Cardiac fibroblast (primary cell): ENCODE results near the gene IQCH.
"Not testable (repeated sequence)": the region's sequence is repeated elsewhere in the genome, so short reads cannot be mapped to it uniquely, and the experiment has no call there.

Experiments
- DNase-seq, 2 donors: peaks; one replicate each; pipeline versions ENCODE4 v3.0.0 to v3.0.0-alpha.2; 2010; ENCODE audit warnings: low read depth in 2 of 2
- H3K4me3 ChIP-seq, 2 donors: replicated peaks in 1 of 2; 1 replicate in 1 of 2; 2 replicates in 1 of 2; pipeline ENCODE4 v1.5.1; 2011; ENCODE audit warnings: low read depth in 2 of 2, low read length in 2 of 2, mild to moderate bottlenecking in 2 of 2, moderate library complexity in 1 of 2
- TF ChIP-seq, protein P1 (sequence below): IDR thresholded peaks from one replicate; pipeline ENCODE4 v1.5.1; 2011; ENCODE audit warnings: low read depth, mild to moderate bottlenecking, low read length, inconsistent platforms

The IQCH gene

GRCh38 chr15:67421105-67421504 lies 166.5 kb downstream of the IQCH start:
- TF ChIP-seq, protein P1, sequence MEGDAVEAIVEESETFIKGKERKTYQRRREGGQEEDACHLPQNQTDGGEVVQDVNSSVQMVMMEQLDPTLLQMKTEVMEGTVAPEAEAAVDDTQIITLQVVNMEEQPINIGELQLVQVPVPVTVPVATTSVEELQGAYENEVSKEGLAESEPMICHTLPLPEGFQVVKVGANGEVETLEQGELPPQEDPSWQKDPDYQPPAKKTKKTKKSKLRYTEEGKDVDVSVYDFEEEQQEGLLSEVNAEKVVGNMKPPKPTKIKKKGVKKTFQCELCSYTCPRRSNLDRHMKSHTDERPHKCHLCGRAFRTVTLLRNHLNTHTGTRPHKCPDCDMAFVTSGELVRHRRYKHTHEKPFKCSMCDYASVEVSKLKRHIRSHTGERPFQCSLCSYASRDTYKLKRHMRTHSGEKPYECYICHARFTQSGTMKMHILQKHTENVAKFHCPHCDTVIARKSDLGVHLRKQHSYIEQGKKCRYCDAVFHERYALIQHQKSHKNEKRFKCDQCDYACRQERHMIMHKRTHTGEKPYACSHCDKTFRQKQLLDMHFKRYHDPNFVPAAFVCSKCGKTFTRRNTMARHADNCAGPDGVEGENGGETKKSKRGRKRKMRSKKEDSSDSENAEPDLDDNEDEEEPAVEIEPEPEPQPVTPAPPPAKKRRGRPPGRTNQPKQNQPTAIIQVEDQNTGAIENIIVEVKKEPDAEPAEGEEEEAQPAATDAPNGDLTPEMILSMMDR: no peak
- H3K4me3 ChIP-seq: no peak overlapping the region
- no peak for DNase-seq

GRCh38 chr15:67422296-67422695 lies 167.7 kb downstream of the IQCH start:
- DNase-seq: no peak
- TF ChIP-seq, protein P1: no peak
- H3K4me3 ChIP-seq: no peak overlapping the region

GRCh38 chr15:67433495-67434099 lies 179.0 kb downstream of the IQCH start:
- H3K4me3 ChIP-seq: no peak overlapping the region
- TF ChIP-seq, protein P1: peak; percentile 92
- DNase-seq: peak; percentile 73 to 74

DNA sequence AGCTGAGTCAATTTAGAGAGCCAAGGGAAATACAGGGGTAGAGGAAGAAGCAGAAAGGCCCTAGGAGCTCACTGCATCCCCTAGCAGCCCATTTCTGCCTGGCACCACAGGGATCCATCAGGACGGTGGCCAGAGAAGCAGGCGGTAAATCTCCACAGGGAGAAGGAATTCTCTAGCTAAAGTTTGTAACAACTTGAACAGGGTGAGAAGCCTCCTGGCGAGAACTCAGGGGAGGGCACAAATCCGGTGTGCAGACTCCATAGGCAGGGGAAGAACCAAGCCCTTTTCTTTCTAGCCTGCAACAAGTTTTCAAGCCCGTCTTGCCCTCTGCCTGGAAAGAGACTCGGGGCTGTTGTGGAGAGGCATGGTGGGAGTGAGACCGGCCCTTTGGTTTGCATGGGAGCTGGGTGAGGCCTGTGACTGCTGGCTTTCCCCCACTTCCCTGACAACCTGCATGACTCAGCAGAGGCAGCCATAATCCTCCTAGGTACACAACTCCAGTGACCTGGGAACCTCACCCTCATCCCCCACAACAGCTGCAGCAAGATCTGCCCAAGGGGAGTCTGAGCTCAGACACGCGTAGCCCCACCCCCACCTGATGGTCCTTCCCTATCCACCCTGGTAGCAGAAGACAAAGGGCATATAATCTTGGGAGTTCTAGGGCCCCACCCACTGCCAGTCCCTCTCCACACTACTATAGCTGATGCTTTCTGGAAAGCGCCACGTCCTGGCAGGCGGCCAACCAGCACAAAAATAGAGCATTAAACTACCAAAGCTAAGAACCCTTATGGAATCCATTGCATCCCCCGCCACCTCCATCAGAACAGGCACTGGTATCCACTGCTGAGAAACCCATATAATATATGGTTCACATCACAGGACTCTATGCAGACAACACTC lies 182.0 kb downstream of the IQCH start:
- not testable (repeated sequence) for H3K4me3 ChIP-seq, DNase-seq

- TF ChIP-seq, protein P1: no peak
- no peak overlapping the region for H3K4me3 ChIP-seq
- DNase-seq: no peak
Observed at GRCh38 chr15:67444100-67444499, 189.5 kb downstream of the IQCH start.

- H3K4me3 ChIP-seq: no peak overlapping the region
- DNase-seq: no peak
- TF ChIP-seq, protein P1: no peak
Observed at GRCh38 chr15:67446449-67446848, 191.9 kb downstream of the IQCH start.

GRCh38 chr15:67448372-67448771 lies 193.8 kb downstream of the IQCH start:
- H3K4me3 ChIP-seq, DNase-seq: not testable (repeated sequence)

- not testable (repeated sequence) for H3K4me3 ChIP-seq, DNase-seq
Observed at GRCh38 chr15:67453703-67454102, 199.1 kb downstream of the IQCH start.
